K562 (cell line): Measurements from ENCODE around the gene UTP4. TPM values are rescaled to one million over a fixed set of nuclear protein-coding genes. Genes with fewer than 3 reads are reported as not detected.

Experiments used
- ATAC-seq: fragments of 200-7000 bp; cut with Tn5 transposase; 3 replicates; pipeline ENCODE4 v1.9.1; 2020; ENCODE audit warnings: moderate library complexity
- BruUV-seq: library from RNA; stranded (reverse); fragments of 400-500 nt; replicated peaks from 2 replicates; lab custom pipeline; 2021; lab: Mats Ljungman, UMichigan
- CTCF ChIA-PET: fragments of 300-600 bp; formaldehyde crosslinking; extraction: SDS; loops from one replicate; lab custom pipeline; 2021; ENCODE audit warnings: low intra/inter-chr PET ratio; lab: Yijun Ruan, JAX
- POLR2A ChIA-PET: fragments of 300-600, 350-650 bp; sonication (Branson Sonifier 250); formaldehyde crosslinking; extraction: SDS; loops from one replicate; lab custom pipeline; 2021; ENCODE audit warnings: antibody characterized with exemption, inconsistent platforms; lab: Yijun Ruan, JAX
- DNase-seq, 4 experiments: peaks; one replicate each; pipeline versions ENCODE4 v3.0.0 to v3.0.0-alpha.2; 2011 to 2018; ENCODE audit warnings: low spot score in 3 of 4, mixed read lengths in 3 of 4; ENCODE audit errors: extremely low read depth in 1 of 4
- FAIRE-seq: peaks from 2 replicates; lab custom pipeline; 2011; peaks lifted over from hg19 to GRCh38; lab: Jason Lieb, UNC
- H2AFZ ChIP-seq: 2 replicates; pipeline ENCODE4 v1.6.0; 2011; ENCODE audit warnings: low read depth, low read length, control low read depth, inconsistent platforms
- H3K27ac ChIP-seq: fragments of 200-600 bp; 3 replicates; pipeline ENCODE4 v1.8.0; 2011; ENCODE audit warnings: low read depth, mild to moderate bottlenecking, control low read depth, inconsistent platforms, low read length, moderate library complexity, mixed read lengths; ENCODE audit errors: extremely low read depth
- H3K27me3 ChIP-seq, 2 experiments: fragments of 300-600 bp in 1 of 2; 2 replicates in 1 of 2; 3 replicates in 1 of 2; pipeline versions ENCODE4 v1.6.0 to v1.8.0; 2011; ENCODE audit warnings: inconsistent platforms in 2 of 2, low read length in 2 of 2, mild to moderate bottlenecking in 1 of 2, mixed read lengths in 1 of 2, moderate library complexity in 1 of 2; ENCODE audit not compliant: control insufficient read depth in 2 of 2, insufficient read depth in 2 of 2
- H3K36me3 ChIP-seq: fragments of 300-600 bp; 3 replicates; pipeline ENCODE4 v1.8.0; 2011; ENCODE audit warnings: mild to moderate bottlenecking, low read length, inconsistent platforms; ENCODE audit not compliant: control insufficient read depth, insufficient read depth
- H3K4me1 ChIP-seq, 2 experiments: fragments of 200-600 bp in 1 of 2; replicated peaks in 1 of 2; 2 replicates in 1 of 2; 3 replicates in 1 of 2; pipeline versions ENCODE4 v1.5.1 to v1.8.0; 2011; ENCODE audit warnings: inconsistent platforms in 2 of 2, low read length in 2 of 2, mild to moderate bottlenecking in 1 of 2, mixed read lengths in 1 of 2, moderate library complexity in 1 of 2; ENCODE audit not compliant: control insufficient read depth in 2 of 2, insufficient read depth in 2 of 2
- H3K4me2 ChIP-seq: 2 replicates; pipeline ENCODE4 v1.6.1; 2011; ENCODE audit warnings: low read length, control low read depth, inconsistent platforms, mixed read lengths; ENCODE audit not compliant: insufficient read depth
- H3K4me3 ChIP-seq: fragments of 200-600 bp; sonication (generic), shearing (Covaris generic); 2 replicates; pipeline ENCODE4 v1.5.1; 2016; ENCODE audit warnings: control low read depth, inconsistent platforms
- H3K79me2 ChIP-seq: fragments of 200-600 bp; 3 replicates; pipeline ENCODE4 v1.8.0; 2011; ENCODE audit warnings: low read length, inconsistent platforms; ENCODE audit not compliant: control insufficient read depth, insufficient read depth
- H3K9ac ChIP-seq, 2 experiments: 2 replicates each; pipeline versions ENCODE4 v1.6.0 to v1.6.1; 2011; ENCODE audit warnings: low read depth in 2 of 2, low read length in 2 of 2, control low read depth in 1 of 2, inconsistent platforms in 1 of 2, mild to moderate bottlenecking in 1 of 2, mixed read lengths in 1 of 2; ENCODE audit not compliant: insufficient read depth in 1 of 2
- H3K9me1 ChIP-seq: one replicate; pipeline ENCODE4 v1.6.0; 2011; ENCODE audit warnings: inconsistent platforms, mild to moderate bottlenecking, low read length, moderate library complexity; ENCODE audit not compliant: control insufficient read depth, insufficient read depth
- H3K9me3 ChIP-seq: replicated peaks from 2 replicates; pipeline ENCODE4 v1.5.1; 2011; ENCODE audit warnings: low read depth, low read length, inconsistent platforms; ENCODE audit not compliant: control insufficient read depth, insufficient read depth
- H4K20me1 ChIP-seq: replicated peaks from 2 replicates; pipeline ENCODE4 v1.6.1; 2011; ENCODE audit warnings: low read length, inconsistent platforms, mixed read lengths; ENCODE audit not compliant: control insufficient read depth, insufficient read depth
- BRF1 ChIP-seq: IDR thresholded peaks from 3 replicates; pipeline ENCODE4 v1.6.1; 2011; ENCODE audit warnings: borderline replicate concordance, mild to moderate bottlenecking; ENCODE audit not compliant: insufficient read length; ENCODE audit errors: extremely low read depth
- CUX1 ChIP-seq: fragments of 200-800 bp; sonication (Bioruptor generic); IDR thresholded peaks from 2 replicates; pipeline ENCODE4 v1.6.1; 2016; ENCODE audit warnings: missing genetic modification characterization, missing compliant biosample characterization
- GATAD2B ChIP-seq: fragments of 450-650 bp; IDR thresholded peaks from 2 replicates; pipeline ENCODE4 v1.6.1; 2017; ENCODE audit warnings: mild to moderate bottlenecking, borderline replicate concordance
- MCM7 ChIP-seq, 2 experiments: fragments of 450-650 bp; IDR thresholded peaks; 2 replicates each; pipeline ENCODE4 v1.6.1; 2016 to 2018
- MTA3 ChIP-seq: fragments of 450-650 bp; formaldehyde crosslinking; IDR thresholded peaks from 2 replicates; pipeline ENCODE4 v1.6.1; 2017; ENCODE audit warnings: mild to moderate bottlenecking, borderline replicate concordance
- RNF219 ChIP-seq: fragments of 250-450 bp; sonication (Bioruptor Pico); IDR thresholded peaks from 2 replicates; pipeline ENCODE4 v1.5.0; 2022; ENCODE audit warnings: mild to moderate bottlenecking
- SIRT6 ChIP-seq: IDR thresholded peaks from one replicate; pipeline ENCODE4 v1.6.1; 2012; ENCODE audit warnings: low read depth, mild to moderate bottlenecking, control low read depth, inconsistent platforms, low read length, moderate library complexity
- TBL1XR1 ChIP-seq, 2 experiments: IDR thresholded peaks; 2 replicates each; pipeline ENCODE4 v1.6.1; 2012; ENCODE audit warnings: improper control_type of control experiment in 2 of 2, low read length in 2 of 2, mild to moderate bottlenecking in 1 of 2
- ZNF280B ChIP-seq: fragments of 250-450 bp; sonication (Bioruptor Pico); IDR thresholded peaks from 2 replicates; pipeline ENCODE4 v1.5.1; 2021; ENCODE audit warnings: mild to moderate bottlenecking
- ZNF551 ChIP-seq: fragments of 250-450 bp; sonication (Bioruptor Pico); IDR thresholded peaks from 2 replicates; pipeline ENCODE4 v1.5.0; 2021; ENCODE audit warnings: mild to moderate bottlenecking, moderate library complexity
- ZNF780A ChIP-seq: fragments of 250-450 bp; sonication (Bioruptor Pico); IDR thresholded peaks from 2 replicates; pipeline ENCODE4 v1.5.0; 2021; ENCODE audit warnings: mild to moderate bottlenecking
- WGBS: fragments of 100-300 bp; shearing (Covaris generic); methylation state at CpG from one replicate; pipeline ENCODE4 v1.1.6; 2016; ENCODE audit warnings: low coverage, mixed read lengths; ENCODE audit not compliant: insufficient coverage; ENCODE audit errors: missing lambda C conversion rate; 5-methylcytosine and 5-hydroxymethylcytosine counted together
- in situ Hi-C: fragments of 300-500 bp; cut with MboI; formaldehyde crosslinking; loops from 4 replicates; pipeline ENCODE4 v1.15.0; 2018; ENCODE audit warnings: inconsistent platforms, mixed read lengths
- intact Hi-C: fragments of 100-400 bp; cut with micrococcal nuclease; formaldehyde crosslinking; loops from 2 replicates; pipeline ENCODE4 v1.14.2; 2022
- polyA plus RNA-seq, 8 experiments: library from polyadenylated mRNA; depleted of rRNA in 4 of 8; stranded (reverse) in 5 of 8; unstranded in 3 of 8; fragments of >200 nt; fragmentation: Nextera tagmentation in 2 of 8; fragmentation: Illumina TruSeq in 1 of 8; extraction: Ambion mirVana in 2 of 8; extraction: Trizol in 1 of 8; gene quantifications; 2 replicates each; pipeline versions ENCODE4 v1.2.1 to v1.2.3, GENCODE V29; 2011 to 2014; ENCODE audit warnings: inconsistent platforms in 1 of 8, missing spikeins in 1 of 8
- total RNA-seq, 7 experiments: library from RNA; depleted of rRNA in 6 of 7; stranded (reverse); fragments of >200 nt in 6 of 7; fragmentation: Illumina TruSeq in 2 of 7; extraction: Trizol in 2 of 7; gene quantifications; 2 replicates each; pipeline versions ENCODE4 v1.2.1 to v1.2.3, GENCODE V29; 2011 to 2021; ENCODE audit warnings: low replicate concordance in 1 of 7

UTP4 gene
- total and polyA plus RNA-seq, 9 of the 15 experiments (the other 6 are each of a cell fraction or from before 2014, with no cell fraction given) = 46.1 to 203 (median 145) TPM

- ChIA-PET POLR2A (interaction anchor here (0.6 to 1.3 kb wide), 3 partner anchors 12 to 248 kb away, joined by 3 to 4 read pairs (median 3); no protein-coding TSS in a partner anchor), CTCF (no interaction called here)
- 100% methylated on average over 2 of the region's 2 CpGs for WGBS
- H3K27me3 ChIP-seq = no peaks in the 10 kb centered on the region
- no peaks in the 10 kb centered on the region for H3K9me3 ChIP-seq
- no peak for DNase-seq
- H3K9me1 ChIP-seq = no peaks in the 10 kb centered on the region
- H3K36me3 ChIP-seq = peaks cover 65% of the 10 kb centered on the region
- no peak overlapping the region for H3K27ac ChIP-seq
- no peak overlapping the region for H2AFZ ChIP-seq
- BruUV-seq = TSS peak; percentile 35
- FAIRE-seq = no peak
- intact Hi-C loops = loop anchor here (10.0 kb wide), 1 partner anchor 594 kb away; no protein-coding TSS in a partner anchor
- ATAC-seq = no peak
- in situ Hi-C loops = loop anchor here (10.0 kb wide), 2 partner anchors 414 to 594 kb away; no protein-coding TSS in a partner anchor
- H3K4me2 ChIP-seq = no peak overlapping the region
- TF ChIP-seq SIRT6 (no peak), RNF219 (CRISPR knock-in tag) (no peak), TBL1XR1 (IDR thresholded peaks at IDR 0.05; ENCODE audit: low read length in 2 of 2) (no peak), CUX1 (CRISPR knock-in tag) (no peak), GATAD2B (no peak), ZNF280B (CRISPR knock-in tag) (no peak), MTA3 (no peak), ZNF780A (CRISPR knock-in tag) (no peak), BRF1 (no peak), MCM7 (IDR thresholded peaks at IDR 0.05) (no peak), ZNF551 (CRISPR knock-in tag) (no peak)
- no peak overlapping the region for H3K9ac ChIP-seq
- no peaks in the 10 kb centered on the region for H3K4me1 ChIP-seq
- H3K79me2 ChIP-seq = peaks cover 6% of the 10 kb centered on the region
- H3K4me3 ChIP-seq = no peak overlapping the region
- peaks cover 3% of the 10 kb centered on the region; the same call in 1 of the 2 replicates for H4K20me1 ChIP-seq
These were observed 14.0 kb upstream of the UTP4 start for GRCh38 chr16:69118468-69118867.
